IgD-negative memory B cell (primary cell): ENCODE results near the gene FAIM2. TPM values are rescaled to one million over a fixed set of nuclear protein-coding genes. Genes with fewer than 3 reads are reported as not detected.
"Not testable (repeated sequence)": the region's sequence is repeated elsewhere in the genome, so short reads cannot be mapped to it uniquely, and the experiment has no call there.

Source experiments
- H3K27ac Mint-ChIP-seq, 3 donors: one replicate each; pipeline ENCODE4 v1.8.0; 2020 to 2022; ENCODE audit warnings: mild to moderate bottlenecking in 3 of 3, mixed read lengths in 3 of 3, moderate library complexity in 1 of 3
- H3K27me3 Mint-ChIP-seq: one replicate; pipeline ENCODE4 v1.8.0; 2021; ENCODE audit warnings: mixed read lengths
- H3K36me3 Mint-ChIP-seq: one replicate; pipeline ENCODE4 v1.8.0; 2020; ENCODE audit warnings: mild to moderate bottlenecking, mixed read lengths
- H3K4me1 Mint-ChIP-seq, 3 donors: one replicate each; pipeline ENCODE4 v1.8.0; 2020 to 2022; ENCODE audit warnings: mixed read lengths in 3 of 3, mild to moderate bottlenecking in 1 of 3
- H3K4me3 Mint-ChIP-seq, 4 donors: one replicate each; pipeline ENCODE4 v1.8.0; 2020 to 2022; ENCODE audit warnings: mild to moderate bottlenecking in 4 of 4, mixed read lengths in 4 of 4, moderate library complexity in 3 of 4
- H3K9me3 Mint-ChIP-seq, 3 donors: one replicate each; pipeline ENCODE4 v1.8.0; 2020 to 2021; ENCODE audit warnings: mixed read lengths in 3 of 3, mild to moderate bottlenecking in 1 of 3
- polyA plus RNA-seq: library from polyadenylated mRNA; unstranded; fragments of 300-500 nt; fragmentation: Illumina TruSeq; gene quantifications from one replicate; pipeline ENCODE4 v1.2.3, GENCODE V29; 2021

Gene FAIM2
- polyA plus RNA-seq, 1 donor from 2014 or later: not detected

- Mint-ChIP-seq H3K9me3 (no peaks in the 10 kb centered on the region), H3K4me1 (no peaks in the 10 kb centered on the region), H3K4me3 (no peak overlapping the region), H3K27ac (no peak overlapping the region), H3K36me3 (no peaks in the 10 kb centered on the region), H3K27me3 (peaks cover 22% of the 10 kb centered on the region)
Measured at GRCh38 chr12:49865109-49865781, 38.5 kb downstream of the FAIM2 start.

DNA sequence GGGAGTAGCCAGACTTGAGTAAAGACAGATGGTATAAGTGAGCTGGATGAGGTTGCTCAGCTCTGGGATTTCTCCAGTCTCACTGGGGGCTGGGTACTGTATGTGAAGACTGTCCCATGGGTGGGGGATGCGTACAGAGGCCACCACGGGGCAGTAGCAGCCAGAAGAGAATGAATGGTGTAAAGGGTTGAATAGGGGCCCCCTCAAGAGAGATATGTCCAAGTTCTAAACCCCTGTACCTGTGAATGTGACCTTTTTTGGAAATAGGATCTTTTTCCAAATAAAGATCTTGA is 39.0 kb downstream of the FAIM2 start:
- Mint-ChIP-seq H3K27me3 (peaks cover 22% of the 10 kb centered on the region), H3K4me1 (no peaks in the 10 kb centered on the region), H3K36me3 (no peaks in the 10 kb centered on the region), H3K9me3 (no peaks in the 10 kb centered on the region), H3K27ac (no peak overlapping the region), H3K4me3 (no peak overlapping the region)

- Mint-ChIP-seq H3K27me3 (peaks cover 27% of the 10 kb centered on the region), H3K4me1 (no peaks in the 10 kb centered on the region), H3K4me3 (no peak overlapping the region), H3K36me3 (no peaks in the 10 kb centered on the region), H3K27ac (peak overlapping the region in 1 of 3 donors; percentile 16), H3K9me3 (no peaks in the 10 kb centered on the region)
Measured at GRCh38 chr12:49863946-49864797, 39.5 kb downstream of the FAIM2 start.

DNA sequence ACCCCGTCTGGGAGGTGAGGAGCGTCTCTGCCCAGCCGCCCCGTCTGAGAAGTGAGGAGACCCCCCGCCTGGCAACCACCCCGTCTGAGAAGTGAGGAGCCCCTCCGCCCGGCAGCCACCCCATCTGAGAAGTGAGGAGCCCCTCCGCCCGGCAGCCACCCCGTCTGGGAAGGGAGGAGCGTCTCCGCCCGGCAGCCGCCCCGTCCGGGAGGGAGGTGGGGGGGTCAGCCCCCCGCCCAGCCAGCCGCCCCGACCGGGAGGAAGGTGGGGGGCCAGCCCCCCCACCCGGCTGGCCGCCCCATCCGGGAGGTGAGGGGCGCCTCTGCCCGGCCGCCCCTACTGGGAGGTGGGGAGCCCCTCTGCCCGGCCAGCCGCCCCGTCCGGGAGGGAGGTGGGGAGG is 42.8 kb downstream of the FAIM2 start:
- not testable (repeated sequence) for H3K4me1 Mint-ChIP-seq, H3K4me3 Mint-ChIP-seq, H3K27ac Mint-ChIP-seq, H3K36me3 Mint-ChIP-seq, H3K9me3 Mint-ChIP-seq
- H3K27me3 Mint-ChIP-seq: peaks cover 30% of the 10 kb centered on the region

GRCh38 chr12:49855890-49856289 is 47.8 kb downstream of the FAIM2 start:
- H3K27me3 Mint-ChIP-seq: peaks cover 25% of the 10 kb centered on the region
- not testable (repeated sequence) for H3K36me3 Mint-ChIP-seq, H3K4me3 Mint-ChIP-seq, H3K9me3 Mint-ChIP-seq, H3K27ac Mint-ChIP-seq, H3K4me1 Mint-ChIP-seq

GRCh38 chr12:49854976-49855375 is 48.7 kb downstream of the FAIM2 start:
- Mint-ChIP-seq H3K27me3 (peaks cover 30% of the 10 kb centered on the region), H3K27ac (no peak overlapping the region), H3K4me3 (no peak overlapping the region), H3K36me3 (no peaks in the 10 kb centered on the region), H3K4me1 (peaks cover 0 to 2% (median 0%) of the 10 kb centered on the region in 3 donors), H3K9me3 (no peaks in the 10 kb centered on the region)

DNA sequence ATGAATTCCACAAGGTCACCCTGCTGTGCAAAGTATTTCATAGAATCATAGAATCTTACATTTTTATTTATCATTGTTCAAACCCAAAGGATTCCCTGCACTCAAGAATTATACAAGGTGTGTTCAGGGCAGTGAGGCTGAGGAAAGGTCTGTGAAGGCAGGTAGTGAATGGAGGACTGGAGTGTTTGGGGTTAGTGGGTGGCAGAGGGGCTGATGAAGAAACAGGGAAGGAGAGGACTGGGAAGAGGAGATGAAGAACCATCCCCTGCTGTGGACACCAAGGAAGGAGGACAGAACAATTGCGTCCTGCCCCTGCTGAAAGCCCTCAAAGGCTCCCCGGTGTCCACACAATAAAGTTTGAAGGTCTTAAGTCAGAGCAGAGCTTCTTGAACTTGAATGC is 50.0 kb downstream of the FAIM2 start:
- Mint-ChIP-seq H3K27me3 (peaks cover 24% of the 10 kb centered on the region), H3K9me3 (no peaks in the 10 kb centered on the region), H3K4me3 (no peak overlapping the region), H3K4me1 (peaks cover 0 to 2% (median 0%) of the 10 kb centered on the region in 3 donors), H3K27ac (no peak overlapping the region), H3K36me3 (no peaks in the 10 kb centered on the region)

DNA sequence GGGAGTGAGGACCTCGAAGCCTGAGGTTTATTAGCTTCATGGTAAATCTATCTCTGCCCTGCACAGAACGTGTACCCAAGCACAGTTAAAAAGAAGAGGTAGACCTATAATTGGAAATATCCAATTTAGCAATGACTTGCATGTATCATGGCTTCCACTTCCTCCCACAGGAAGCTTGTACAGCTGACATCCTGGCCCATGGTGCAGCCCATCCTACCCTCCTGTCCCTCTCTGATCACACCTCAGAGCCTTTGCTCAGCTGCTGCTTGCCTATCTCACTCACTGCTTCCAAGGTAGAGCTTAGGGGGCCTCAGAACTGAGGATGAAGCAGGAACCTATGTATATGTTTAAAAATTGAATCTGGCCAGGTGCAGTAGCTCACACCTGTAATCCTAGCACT is 56.5 kb downstream of the FAIM2 start:
- peak overlapping the region in 2 of 4 donors; percentile 58 to 65 for H3K4me3 Mint-ChIP-seq
- peaks cover 8 to 15% (median 11%) of the 10 kb centered on the region in 3 donors for H3K4me1 Mint-ChIP-seq
- H3K27me3 Mint-ChIP-seq: peaks cover 20% of the 10 kb centered on the region
- H3K9me3 Mint-ChIP-seq: no peaks in the 10 kb centered on the region
- no peak overlapping the region for H3K27ac Mint-ChIP-seq
- no peaks in the 10 kb centered on the region for H3K36me3 Mint-ChIP-seq

DNA sequence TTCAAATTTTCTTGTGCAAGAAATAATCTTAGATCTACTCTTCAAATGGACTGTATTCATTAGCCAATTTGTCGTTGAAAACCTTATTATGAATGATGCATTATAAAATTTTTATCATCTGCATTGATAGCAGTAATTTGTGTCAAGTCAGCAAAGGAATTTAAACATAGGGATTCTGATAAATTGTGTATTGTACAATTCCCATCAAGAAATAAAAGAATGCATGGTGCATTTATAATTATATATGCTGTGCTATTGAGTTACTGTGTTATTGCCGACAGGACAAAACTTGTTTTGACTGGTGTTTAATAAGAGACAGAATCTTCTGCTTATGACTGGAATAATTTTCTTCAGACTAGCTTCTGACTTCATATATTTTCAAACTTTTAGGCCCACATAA is 57.7 kb downstream of the FAIM2 start:
- Mint-ChIP-seq H3K4me3 (no peak overlapping the region), H3K27ac (no peak overlapping the region), H3K9me3 (no peaks in the 10 kb centered on the region), H3K36me3 (no peaks in the 10 kb centered on the region), H3K4me1 (peaks cover 13 to 24% (median 21%) of the 10 kb centered on the region in 3 donors), H3K27me3 (peaks cover 11% of the 10 kb centered on the region)

GRCh38 chr12:49843876-49844437 is 59.7 kb downstream of the FAIM2 start:
- Mint-ChIP-seq H3K36me3 (no peaks in the 10 kb centered on the region), H3K27ac (peak overlapping the region in 2 of 3 donors; percentile 35 to 97), H3K4me3 (peak overlapping the region; percentile 21 to 97 (median 71)), H3K27me3 (peaks cover 4% of the 10 kb centered on the region), H3K9me3 (no peaks in the 10 kb centered on the region), H3K4me1 (peaks cover 16 to 27% (median 25%) of the 10 kb centered on the region in 3 donors)

DNA sequence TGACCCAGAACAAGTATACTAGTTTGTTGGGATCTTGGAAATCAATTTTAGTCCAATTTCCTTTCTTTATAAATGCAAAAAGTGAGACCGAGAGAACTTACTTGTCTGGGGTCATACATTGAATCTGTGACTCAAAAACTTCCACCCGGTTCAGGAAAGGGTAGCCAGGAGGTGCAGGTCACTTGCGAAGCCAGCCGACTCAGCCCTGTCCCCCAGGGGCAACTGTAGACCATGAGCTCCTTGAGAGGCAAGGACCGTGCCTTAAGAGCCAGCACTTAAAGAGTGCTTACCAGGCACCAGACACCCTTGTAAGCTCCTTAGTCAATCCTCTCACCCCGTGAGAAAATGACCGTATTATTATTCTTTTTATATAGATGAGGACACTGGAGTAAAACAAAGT is 60.3 kb downstream of the FAIM2 start:
- H3K9me3 Mint-ChIP-seq: no peaks in the 10 kb centered on the region

DNA sequence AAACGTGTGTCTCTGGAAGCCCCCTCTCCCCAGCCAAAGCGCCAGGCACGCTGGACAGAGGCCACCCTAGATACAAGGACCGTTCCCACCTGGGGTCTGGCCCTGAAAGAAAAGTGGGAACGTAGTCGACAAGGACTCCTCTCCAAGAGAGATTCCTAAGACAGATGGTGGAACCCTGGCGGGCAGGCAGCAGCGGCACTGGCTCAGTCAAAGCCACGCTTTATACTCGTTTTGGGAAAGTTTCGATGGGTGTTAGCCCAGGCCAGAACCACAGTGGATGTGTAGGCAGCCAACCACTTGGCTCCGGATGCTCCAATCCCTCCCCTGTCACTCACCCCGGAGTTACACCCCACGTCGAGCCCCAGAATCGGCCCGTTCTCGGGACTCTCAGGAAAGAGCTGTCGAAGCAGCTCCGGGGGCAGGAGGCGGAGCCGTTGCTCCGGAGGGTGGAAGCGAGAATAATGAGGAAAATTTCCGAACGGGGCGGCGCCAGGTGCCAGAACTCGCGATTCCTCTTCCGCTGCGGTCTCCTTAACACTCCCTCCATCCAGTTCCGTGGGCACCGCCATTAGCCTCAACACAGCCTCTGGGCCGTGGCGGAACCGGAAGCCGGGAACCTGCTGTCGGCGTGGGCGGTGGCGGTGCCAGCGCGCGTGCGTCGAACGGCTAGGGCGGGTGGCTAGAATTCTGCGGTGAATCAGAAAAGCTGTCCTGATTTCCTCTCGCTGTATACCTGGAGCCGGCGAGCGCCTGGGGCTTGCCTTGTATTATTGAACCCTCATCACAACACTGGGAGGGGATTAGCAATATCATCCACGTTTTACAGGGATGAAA is 61.0 kb downstream of the FAIM2 start, which contains the start of gene BCDIN3D:
Gene BCDIN3D (minus strand): TSS at position 588 of the 834 bp plus-strand sequence. CDS start 19 bp downstream, at position 569.
- H3K9me3 Mint-ChIP-seq: no peaks in the 10 kb centered on the region
- H3K4me1 Mint-ChIP-seq: peaks cover 16 to 27% (median 25%) of the 10 kb centered on the region in 3 donors
- no peaks in the 10 kb centered on the region for H3K27me3 Mint-ChIP-seq
- H3K27ac Mint-ChIP-seq: peak within 1 kb of the TSS; percentile 76 to 97 (median 94)
- H3K4me3 Mint-ChIP-seq: peak within 1 kb of the TSS; percentile 85 to 97 (median 94)
- H3K36me3 Mint-ChIP-seq: no peaks in the 10 kb centered on the region

More for the DNA sequence above, 60.3 kb downstream of the FAIM2 start:
- H3K4me1 Mint-ChIP-seq: peaks cover 16 to 27% (median 25%) of the 10 kb centered on the region in 3 donors
- H3K27ac Mint-ChIP-seq: peak overlapping the region; percentile 76 to 97 (median 94)
- peak overlapping the region; percentile 85 to 97 (median 94) for H3K4me3 Mint-ChIP-seq
- no peaks in the 10 kb centered on the region for H3K27me3 Mint-ChIP-seq
- H3K36me3 Mint-ChIP-seq: no peaks in the 10 kb centered on the region

DNA sequence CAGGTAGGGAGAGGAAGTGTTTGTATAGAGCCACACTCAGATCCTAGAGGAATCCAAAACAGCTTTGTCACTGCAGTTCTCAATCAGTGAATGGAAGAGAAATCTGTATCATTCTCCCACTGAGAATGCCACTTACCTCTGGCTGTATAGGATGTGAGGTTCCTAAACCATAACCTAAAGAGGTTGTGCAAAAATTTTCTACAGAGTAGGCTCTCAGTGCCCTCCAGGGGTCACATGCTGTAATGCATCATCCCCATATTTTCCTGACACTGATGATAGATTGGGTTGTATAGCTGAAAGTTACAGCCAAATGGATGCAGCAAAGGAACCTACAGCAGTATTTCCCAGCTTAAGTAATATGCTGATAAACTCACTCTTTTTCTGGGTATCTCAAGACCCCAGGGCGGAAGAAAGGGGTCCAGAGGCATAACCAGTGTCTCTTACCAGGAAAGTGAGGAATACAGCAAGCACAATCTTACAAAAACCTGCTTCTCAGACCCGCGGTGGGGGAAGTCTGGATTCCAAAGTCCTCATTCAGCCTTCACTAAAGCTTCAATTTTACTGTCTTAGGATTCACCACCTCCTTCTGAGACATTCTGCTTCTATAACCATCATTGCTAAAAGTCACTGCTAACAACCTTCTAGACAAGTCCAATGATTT is 64.6 kb downstream of the FAIM2 start:
- Mint-ChIP-seq H3K4me3 (peak overlapping the region in 1 of 4 donors; percentile 36), H3K4me1 (peaks cover 16 to 25% (median 22%) of the 10 kb centered on the region in 3 donors), H3K27ac (peak overlapping the region in 1 of 3 donors; percentile 18), H3K36me3 (peaks cover 3% of the 10 kb centered on the region), H3K9me3 (no peaks in the 10 kb centered on the region), H3K27me3 (no peaks in the 10 kb centered on the region)

- Mint-ChIP-seq H3K36me3 (peaks cover 3% of the 10 kb centered on the region), H3K27ac (no peak overlapping the region), H3K4me1 (peaks cover 4 to 10% (median 6%) of the 10 kb centered on the region in 3 donors), H3K9me3 (no peaks in the 10 kb centered on the region), H3K4me3 (no peak overlapping the region), H3K27me3 (no peaks in the 10 kb centered on the region)
Measured at GRCh38 chr12:49832836-49833421, 70.8 kb downstream of the FAIM2 start.
